K562 (cell line): Measurements from ENCODE around the gene KLHL22. TPM values are rescaled to one million over a fixed set of nuclear protein-coding genes. Genes with fewer than 3 reads are reported as not detected.

Experiments used
- ARNT ChIP-seq, 2 experiments: fragments of 450-650 bp; IDR thresholded peaks; 2 replicates each; pipeline ENCODE4 v1.6.1; 2016; ENCODE audit warnings: mild to moderate bottlenecking in 1 of 2
- DMBX1 ChIP-seq: fragments of 250-450 bp; sonication (Bioruptor Pico); IDR thresholded peaks from 2 replicates; pipeline ENCODE4 v1.8.0; 2022; ENCODE audit warnings: inconsistent platforms, mild to moderate bottlenecking, moderate library complexity, borderline replicate concordance
- FOXA1 ChIP-seq: fragments of 450-650 bp; IDR thresholded peaks from 2 replicates; pipeline ENCODE4 v1.6.1; 2016; ENCODE audit warnings: mild to moderate bottlenecking, borderline replicate concordance
- GTF2A2 ChIP-seq: IDR thresholded peaks from 2 replicates; pipeline ENCODE4 v1.6.1; 2016; ENCODE audit warnings: mild to moderate bottlenecking, missing genetic modification characterization, missing compliant biosample characterization
- HIVEP1 ChIP-seq: fragments of 250-450 bp; sonication (Bioruptor Pico); IDR thresholded peaks from 2 replicates; pipeline ENCODE4 v1.4.0; 2020; ENCODE audit warnings: mild to moderate bottlenecking
- NCOA4 ChIP-seq: fragments of 450-650 bp; IDR thresholded peaks from 2 replicates; pipeline ENCODE4 v1.6.1; 2018; ENCODE audit warnings: mild to moderate bottlenecking; ENCODE audit not compliant: partially characterized antibody
- POLR2H ChIP-seq: IDR thresholded peaks from 2 replicates; pipeline ENCODE4 v1.6.1; 2016; ENCODE audit warnings: missing genetic modification characterization, low read depth, mild to moderate bottlenecking, control low read depth, missing compliant biosample characterization, moderate library complexity
- POU5F1 ChIP-seq: fragments of 150-350 bp; IDR thresholded peaks from 2 replicates; pipeline ENCODE4 v1.6.1; 2014; ENCODE audit warnings: borderline replicate concordance, low read length, low read depth, mild to moderate bottlenecking; ENCODE audit not compliant: partially characterized antibody
- SETDB1 ChIP-seq: IDR thresholded peaks from one replicate; pipeline ENCODE4 v1.6.1; 2012; ENCODE audit warnings: low read length, control low read depth, inconsistent platforms
- SLC30A9 ChIP-seq: fragments of 250-450 bp; sonication (Bioruptor Pico); IDR thresholded peaks from 2 replicates; pipeline ENCODE4 v1.8.0; 2022; ENCODE audit warnings: mild to moderate bottlenecking, moderate library complexity
- ZNF121 ChIP-seq: sonication (generic); formaldehyde crosslinking; conservative IDR thresholded peaks from 2 replicates; pipeline ENCODE4 v1.8.0; 2022; ENCODE audit warnings: missing genetic modification reagents
- ZZZ3 ChIP-seq: fragments of 450-650 bp; IDR thresholded peaks from 2 replicates; pipeline ENCODE4 v1.6.1; 2016; ENCODE audit warnings: antibody characterized with exemption, mild to moderate bottlenecking, moderate library complexity
- polyA plus RNA-seq, 8 experiments: library from polyadenylated mRNA; depleted of rRNA in 4 of 8; stranded (reverse) in 5 of 8; unstranded in 3 of 8; fragments of >200 nt; fragmentation: Nextera tagmentation in 2 of 8; fragmentation: Illumina TruSeq in 1 of 8; extraction: Ambion mirVana in 2 of 8; extraction: Trizol in 1 of 8; gene quantifications; 2 replicates each; pipeline versions ENCODE4 v1.2.1 to v1.2.3, GENCODE V29; 2011 to 2014; ENCODE audit warnings: inconsistent platforms in 1 of 8, missing spikeins in 1 of 8
- total RNA-seq, 7 experiments: library from RNA; depleted of rRNA in 6 of 7; stranded (reverse); fragments of >200 nt in 6 of 7; fragmentation: Illumina TruSeq in 2 of 7; extraction: Trizol in 2 of 7; gene quantifications; 2 replicates each; pipeline versions ENCODE4 v1.2.1 to v1.2.3, GENCODE V29; 2011 to 2021; ENCODE audit warnings: low replicate concordance in 1 of 7
- TF ChIP-seq, protein P1 (sequence below): fragments of 450-650 bp; formaldehyde crosslinking; IDR thresholded peaks from 2 replicates; pipeline ENCODE4 v1.4.0; 2020; ENCODE audit warnings: mild to moderate bottlenecking, mixed read lengths
- TF ChIP-seq, protein P2 (sequence below): fragments of 200-800 bp; sonication (Bioruptor generic); IDR thresholded peaks from 2 replicates; pipeline ENCODE4 v1.6.1; 2016; ENCODE audit warnings: missing genetic modification characterization, missing compliant biosample characterization
- TF ChIP-seq, protein P3 (sequence below): fragments of 250-450 bp; sonication (Bioruptor Pico); IDR thresholded peaks from 2 replicates; pipeline ENCODE4 v1.8.0; 2022; ENCODE audit warnings: moderate library complexity, mild to moderate bottlenecking, inconsistent platforms
- TF ChIP-seq, protein P4 (sequence below): fragments of 450-650 bp; IDR thresholded peaks from 2 replicates; pipeline ENCODE4 v1.6.1; 2016; ENCODE audit warnings: low read depth, mild to moderate bottlenecking, moderate library complexity

The KLHL22 gene
- total and polyA plus RNA-seq, 9 of the 15 experiments (the other 6 are each of a cell fraction or from before 2014, with no cell fraction given): 1.3 to 25.6 (median 15.2) TPM

DNA sequence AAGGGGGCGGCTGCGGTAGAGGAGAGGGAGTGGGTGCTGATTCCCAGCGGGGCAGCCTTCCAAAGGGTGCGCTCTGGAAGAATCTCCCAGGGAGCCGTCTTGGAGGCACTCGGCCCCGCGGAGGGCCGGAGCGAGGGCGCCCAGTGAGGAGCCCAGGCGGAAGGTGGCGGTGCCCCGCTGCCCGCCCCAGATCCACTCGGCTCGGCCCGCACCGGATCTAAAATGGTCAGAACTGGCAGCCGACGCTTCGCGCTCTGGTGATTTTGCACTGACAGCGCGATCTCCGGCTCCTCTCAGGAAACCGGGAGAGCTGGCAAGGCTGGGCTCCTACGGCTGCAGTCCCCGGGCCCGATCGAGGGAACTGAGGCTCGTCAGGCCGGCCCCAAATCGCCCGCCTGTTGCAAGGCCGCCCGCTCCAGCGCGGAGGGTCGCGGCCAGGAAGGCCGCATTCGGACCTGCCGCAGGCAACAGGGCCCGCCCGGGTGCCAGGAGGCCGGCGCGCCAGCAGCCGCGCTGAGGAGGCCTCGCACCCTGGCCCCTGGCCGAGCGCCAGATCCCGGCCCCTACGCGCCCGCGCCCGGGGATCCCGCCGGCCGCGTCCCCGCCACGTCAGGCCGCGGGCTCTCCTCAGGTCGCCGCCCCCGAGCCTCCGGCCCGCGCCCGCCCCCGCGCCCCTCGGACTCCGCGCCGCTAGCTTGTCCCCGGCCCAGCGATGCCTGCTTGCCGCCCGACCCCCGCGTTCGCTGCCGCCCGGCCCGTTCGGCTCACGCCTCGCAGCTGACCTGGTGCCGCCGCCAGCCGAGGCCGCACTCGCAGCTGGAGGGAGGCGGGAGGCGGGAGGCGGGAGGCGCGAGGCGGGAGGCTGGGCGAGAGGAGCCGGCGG lies at the start of gene KLHL22 (continued):
- TF ChIP-seq, protein P1, sequence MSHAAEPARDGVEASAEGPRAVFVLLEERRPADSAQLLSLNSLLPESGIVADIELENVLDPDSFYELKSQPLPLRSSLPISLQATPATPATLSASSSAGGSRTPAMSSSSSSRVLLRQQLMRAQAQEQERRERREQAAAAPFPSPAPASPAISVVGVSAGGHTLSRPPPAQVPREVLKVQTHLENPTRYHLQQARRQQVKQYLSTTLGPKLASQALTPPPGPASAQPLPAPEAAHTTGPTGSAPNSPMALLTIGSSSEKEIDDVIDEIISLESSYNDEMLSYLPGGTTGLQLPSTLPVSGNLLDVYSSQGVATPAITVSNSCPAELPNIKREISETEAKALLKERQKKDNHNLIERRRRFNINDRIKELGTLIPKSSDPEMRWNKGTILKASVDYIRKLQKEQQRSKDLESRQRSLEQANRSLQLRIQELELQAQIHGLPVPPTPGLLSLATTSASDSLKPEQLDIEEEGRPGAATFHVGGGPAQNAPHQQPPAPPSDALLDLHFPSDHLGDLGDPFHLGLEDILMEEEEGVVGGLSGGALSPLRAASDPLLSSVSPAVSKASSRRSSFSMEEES: no peak
- TF ChIP-seq ZNF121: no peak
- no peak for TF ChIP-seq FOXA1
- no peak for TF ChIP-seq POU5F1
- peak; percentile 71; the same call in 1 of the 2 replicates for TF ChIP-seq HIVEP1 (CRISPR knock-in tag)
- peak; percentile 44 for TF ChIP-seq SLC30A9 (CRISPR knock-in tag)
- peak; percentile 59 for TF ChIP-seq GTF2A2 (tag)
- TF ChIP-seq POLR2H: no peak
- TF ChIP-seq, protein P2, sequence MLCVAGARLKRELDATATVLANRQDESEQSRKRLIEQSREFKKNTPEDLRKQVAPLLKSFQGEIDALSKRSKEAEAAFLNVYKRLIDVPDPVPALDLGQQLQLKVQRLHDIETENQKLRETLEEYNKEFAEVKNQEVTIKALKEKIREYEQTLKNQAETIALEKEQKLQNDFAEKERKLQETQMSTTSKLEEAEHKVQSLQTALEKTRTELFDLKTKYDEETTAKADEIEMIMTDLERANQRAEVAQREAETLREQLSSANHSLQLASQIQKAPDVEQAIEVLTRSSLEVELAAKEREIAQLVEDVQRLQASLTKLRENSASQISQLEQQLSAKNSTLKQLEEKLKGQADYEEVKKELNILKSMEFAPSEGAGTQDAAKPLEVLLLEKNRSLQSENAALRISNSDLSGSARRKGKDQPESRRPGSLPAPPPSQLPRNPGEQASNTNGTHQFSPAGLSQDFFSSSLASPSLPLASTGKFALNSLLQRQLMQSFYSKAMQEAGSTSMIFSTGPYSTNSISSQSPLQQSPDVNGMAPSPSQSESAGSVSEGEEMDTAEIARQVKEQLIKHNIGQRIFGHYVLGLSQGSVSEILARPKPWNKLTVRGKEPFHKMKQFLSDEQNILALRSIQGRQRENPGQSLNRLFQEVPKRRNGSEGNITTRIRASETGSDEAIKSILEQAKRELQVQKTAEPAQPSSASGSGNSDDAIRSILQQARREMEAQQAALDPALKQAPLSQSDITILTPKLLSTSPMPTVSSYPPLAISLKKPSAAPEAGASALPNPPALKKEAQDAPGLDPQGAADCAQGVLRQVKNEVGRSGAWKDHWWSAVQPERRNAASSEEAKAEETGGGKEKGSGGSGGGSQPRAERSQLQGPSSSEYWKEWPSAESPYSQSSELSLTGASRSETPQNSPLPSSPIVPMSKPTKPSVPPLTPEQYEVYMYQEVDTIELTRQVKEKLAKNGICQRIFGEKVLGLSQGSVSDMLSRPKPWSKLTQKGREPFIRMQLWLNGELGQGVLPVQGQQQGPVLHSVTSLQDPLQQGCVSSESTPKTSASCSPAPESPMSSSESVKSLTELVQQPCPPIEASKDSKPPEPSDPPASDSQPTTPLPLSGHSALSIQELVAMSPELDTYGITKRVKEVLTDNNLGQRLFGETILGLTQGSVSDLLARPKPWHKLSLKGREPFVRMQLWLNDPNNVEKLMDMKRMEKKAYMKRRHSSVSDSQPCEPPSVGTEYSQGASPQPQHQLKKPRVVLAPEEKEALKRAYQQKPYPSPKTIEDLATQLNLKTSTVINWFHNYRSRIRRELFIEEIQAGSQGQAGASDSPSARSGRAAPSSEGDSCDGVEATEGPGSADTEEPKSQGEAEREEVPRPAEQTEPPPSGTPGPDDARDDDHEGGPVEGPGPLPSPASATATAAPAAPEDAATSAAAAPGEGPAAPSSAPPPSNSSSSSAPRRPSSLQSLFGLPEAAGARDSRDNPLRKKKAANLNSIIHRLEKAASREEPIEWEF (CRISPR knock-in tag): no peak
- no peak for TF ChIP-seq NCOA4
- no peak; the same call in 1 of the 2 replicates for TF ChIP-seq DMBX1
- TF ChIP-seq ZZZ3: no peak
- TF ChIP-seq, protein P3, sequence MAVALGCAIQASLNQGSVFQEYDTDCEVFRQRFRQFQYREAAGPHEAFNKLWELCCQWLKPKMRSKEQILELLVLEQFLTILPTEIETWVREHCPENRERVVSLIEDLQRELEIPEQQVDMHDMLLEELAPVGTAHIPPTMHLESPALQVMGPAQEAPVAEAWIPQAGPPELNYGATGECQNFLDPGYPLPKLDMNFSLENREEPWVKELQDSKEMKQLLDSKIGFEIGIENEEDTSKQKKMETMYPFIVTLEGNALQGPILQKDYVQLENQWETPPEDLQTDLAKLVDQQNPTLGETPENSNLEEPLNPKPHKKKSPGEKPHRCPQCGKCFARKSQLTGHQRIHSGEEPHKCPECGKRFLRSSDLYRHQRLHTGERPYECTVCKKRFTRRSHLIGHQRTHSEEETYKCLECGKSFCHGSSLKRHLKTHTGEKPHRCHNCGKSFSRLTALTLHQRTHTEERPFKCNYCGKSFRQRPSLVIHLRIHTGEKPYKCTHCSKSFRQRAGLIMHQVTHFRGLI (CRISPR knock-in tag): no peak
- TF ChIP-seq SETDB1: no peak
- no peak for TF ChIP-seq ARNT (IDR thresholded peaks at IDR 0.05)
- TF ChIP-seq, protein P4, sequence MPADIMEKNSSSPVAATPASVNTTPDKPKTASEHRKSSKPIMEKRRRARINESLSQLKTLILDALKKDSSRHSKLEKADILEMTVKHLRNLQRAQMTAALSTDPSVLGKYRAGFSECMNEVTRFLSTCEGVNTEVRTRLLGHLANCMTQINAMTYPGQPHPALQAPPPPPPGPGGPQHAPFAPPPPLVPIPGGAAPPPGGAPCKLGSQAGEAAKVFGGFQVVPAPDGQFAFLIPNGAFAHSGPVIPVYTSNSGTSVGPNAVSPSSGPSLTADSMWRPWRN: no peak
